C4-2B (cell line): ENCODE data around the gene NFIA.

Experiments
- H3K27ac ChIP-seq: fragments of 450-650 bp; 2 replicates; pipeline ENCODE4 v1.5.1; 2017
- CTCF ChIP-seq: fragments of 450-650 bp; conservative IDR thresholded peaks from 2 replicates; pipeline ENCODE4 v1.5.1; 2017; ENCODE audit warnings: mild to moderate bottlenecking
- ZFX ChIP-seq: fragments of 450-650 bp; IDR thresholded peaks from 2 replicates; pipeline ENCODE4 v1.6.1; 2017

Gene NFIA

GRCh38 chr1:61173118-61173517, 90.8 kb downstream of the NFIA start:
- H3K27ac ChIP-seq: no peak overlapping the region
- TF ChIP-seq CTCF (no peak), ZFX (no peak)

GRCh38 chr1:61174060-61174795, 91.9 kb downstream of the NFIA start:
- TF ChIP-seq ZFX: no peak
- TF ChIP-seq CTCF: no peak
- no peak overlapping the region for H3K27ac ChIP-seq

DNA sequence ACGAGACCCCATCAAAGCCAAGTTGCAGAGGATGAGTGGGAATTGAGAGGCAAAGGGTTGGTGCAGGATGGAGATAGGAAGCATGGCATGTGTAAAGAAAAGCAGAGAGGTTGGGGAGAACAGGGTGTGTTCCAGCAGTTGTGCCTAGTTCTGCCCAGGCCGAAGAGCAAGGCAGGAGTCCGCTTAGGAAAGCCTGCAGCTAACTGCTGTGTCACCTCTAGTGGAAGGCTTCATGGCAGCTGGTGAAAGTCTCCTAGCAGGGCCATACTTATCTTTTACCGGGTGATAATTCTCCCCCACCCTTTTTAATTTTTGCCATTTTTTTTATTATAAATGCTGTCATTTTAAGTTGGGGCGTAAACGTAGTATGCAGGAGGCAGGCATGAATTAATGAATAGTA, 93.6 kb downstream of the NFIA start:
- H3K27ac ChIP-seq: no peak overlapping the region
- TF ChIP-seq ZFX (no peak), CTCF (no peak)

GRCh38 chr1:61181067-61182038, 99.0 kb downstream of the NFIA start:
- no peak for TF ChIP-seq ZFX
- H3K27ac ChIP-seq: no peak overlapping the region

DNA sequence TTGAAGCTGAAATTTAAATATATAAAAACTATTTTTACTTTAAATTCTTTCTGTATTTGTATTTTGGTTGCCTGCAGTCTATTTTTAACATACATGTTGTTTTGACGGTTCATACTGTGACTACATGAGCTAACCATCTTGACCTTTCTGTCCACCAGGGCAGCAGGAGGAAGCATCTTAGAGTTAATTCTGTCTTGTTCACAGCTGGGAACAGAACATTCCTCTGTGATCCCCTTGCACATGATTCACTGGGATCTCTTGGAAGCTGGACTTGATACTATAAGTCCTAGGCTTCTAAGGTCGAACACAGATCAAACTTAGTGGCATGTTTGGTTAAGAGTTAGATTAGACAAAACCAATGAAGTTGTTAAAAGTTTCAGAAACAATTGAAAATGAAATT, 99.7 kb downstream of the NFIA start:
- TF ChIP-seq CTCF (no peak; the same call in 1 of the 2 replicates), ZFX (no peak)
- no peak overlapping the region for H3K27ac ChIP-seq

DNA sequence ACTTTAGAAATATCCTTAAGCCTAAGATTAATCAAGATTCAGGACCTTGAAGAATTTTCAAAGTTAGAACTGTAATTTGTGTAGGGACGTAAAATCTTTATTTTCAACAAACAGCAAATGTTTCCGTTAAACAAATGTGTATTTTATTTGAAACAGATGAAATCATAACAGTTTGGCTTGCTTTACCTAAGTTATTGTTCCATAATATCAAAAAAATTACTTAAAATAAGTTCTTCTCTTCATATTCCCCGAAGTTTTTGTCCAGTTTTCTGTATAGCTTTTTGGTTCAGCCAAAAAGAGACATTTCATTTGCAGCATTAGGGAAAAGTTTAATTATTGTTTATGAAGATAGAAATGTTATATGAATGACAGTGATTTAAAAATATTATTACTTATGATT, 100.1 kb downstream of the NFIA start:
- no peak for TF ChIP-seq CTCF
- no peak for TF ChIP-seq ZFX
- H3K27ac ChIP-seq: no peak overlapping the region

- peak overlapping the region; percentile 74 for H3K27ac ChIP-seq
- TF ChIP-seq ZFX (no peak), CTCF (no peak)
Measured at GRCh38 chr1:61183471-61184039, 101.2 kb downstream of the NFIA start.
